Naive thymus-derived CD8-positive, alpha-beta T cell (primary cell): Measurements from ENCODE around the gene DPP6. TPM values are rescaled to one million over a fixed set of nuclear protein-coding genes. Genes with fewer than 3 reads are reported as not detected.
A peak's percentile ranks its signal among the peaks of the same experiment; 100 is the strongest.

Experiments
- ATAC-seq, 2 donors: fragments of 150-1000 bp; cut with Tn5 transposase in 1 of 2; sonication (Bioruptor Pico), chemical (Tn5 transposase) in 1 of 2; 1 replicate in 1 of 2; 2 replicates in 1 of 2; pipeline ENCODE4 v1.10.0; 2021; ENCODE audit warnings: mild to moderate bottlenecking in 2 of 2, moderate library complexity in 2 of 2
- POLR2A ChIA-PET: fragments of 350-600 bp; sonication (Branson Sonifier 250); formaldehyde crosslinking; loops from one replicate; lab custom pipeline; 2021; ENCODE audit warnings: antibody characterized with exemption; lab: Charles Lee
- DNase-seq, 10 donors: peaks; one replicate each; pipeline versions ENCODE4 v3.0.0 to v3.0.0-alpha.2; 2020 to 2022
- H3K27ac Mint-ChIP-seq, 10 donors: one replicate each; pipeline ENCODE4 v1.8.0; 2020 to 2022; ENCODE audit warnings: mild to moderate bottlenecking in 10 of 10, mixed read lengths in 10 of 10, moderate library complexity in 4 of 10, inconsistent platforms in 1 of 10
- H3K27me3 Mint-ChIP-seq, 5 donors: one replicate each; pipeline ENCODE4 v1.8.0; 2021 to 2022; ENCODE audit warnings: mixed read lengths in 5 of 5
- H3K36me3 Mint-ChIP-seq, 3 donors: one replicate each; pipeline ENCODE4 v1.8.0; 2020 to 2022; ENCODE audit warnings: mixed read lengths in 3 of 3, mild to moderate bottlenecking in 2 of 3, inconsistent platforms in 1 of 3
- H3K4me1 Mint-ChIP-seq, 4 donors: one replicate each; pipeline ENCODE4 v1.8.0; 2021 to 2022; ENCODE audit warnings: mixed read lengths in 4 of 4
- H3K4me3 Mint-ChIP-seq, 10 donors: one replicate each; pipeline ENCODE4 v1.8.0; 2020 to 2022; ENCODE audit warnings: mild to moderate bottlenecking in 10 of 10, mixed read lengths in 10 of 10, moderate library complexity in 6 of 10, inconsistent platforms in 1 of 10
- H3K9me3 Mint-ChIP-seq, 9 donors: one replicate each; pipeline ENCODE4 v1.8.0; 2020 to 2022; ENCODE audit warnings: mixed read lengths in 9 of 9, mild to moderate bottlenecking in 3 of 9, inconsistent platforms in 1 of 9, moderate library complexity in 1 of 9
- polyA plus RNA-seq, 3 donors: library from polyadenylated mRNA; unstranded; fragments of 300-500 nt; fragmentation: Illumina TruSeq; gene quantifications; one replicate each; pipeline ENCODE4 v1.2.3, GENCODE V29; 2021
- total RNA-seq, 8 experiments: library from RNA in 2 of 8; stranded (reverse) in 2 of 8; gene quantifications; one replicate each; pipeline ENCODE4 v1.2.3 and lab custom pipeline; 2021 to 2026

The DPP6 gene
- total and polyA plus RNA-seq, 5 experiments from 2014 or later: not detected

DNA sequence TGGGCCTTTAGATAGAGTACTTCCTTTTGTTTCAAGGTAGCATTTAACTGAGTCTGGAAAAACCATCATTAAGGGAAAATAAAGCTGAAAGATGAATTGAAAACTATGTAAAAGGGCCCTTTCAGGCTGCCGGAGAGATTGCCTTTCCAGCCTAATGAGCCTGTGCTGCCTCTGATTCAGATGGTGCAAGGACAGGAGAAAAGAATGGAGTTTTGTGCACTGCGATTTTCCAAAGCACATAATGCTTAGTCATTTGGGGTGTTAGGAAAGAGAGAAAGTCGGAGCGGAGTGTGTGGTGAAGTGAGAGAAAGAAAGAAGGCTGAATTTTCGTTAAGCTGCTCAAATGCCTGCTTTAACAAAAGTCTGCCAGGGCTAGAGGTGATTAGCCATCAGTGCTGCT is 691.0 kb downstream of the DPP6 start:
- peaks cover 0 to 3% (median 0%) of the 10 kb centered on the region in 9 donors for H3K9me3 Mint-ChIP-seq
- no peak overlapping the region for H3K27ac Mint-ChIP-seq
- H3K4me1 Mint-ChIP-seq: peaks cover 0 to 3% (median 0%) of the 10 kb centered on the region in 4 donors
- POLR2A ChIA-PET: no interaction called here
- ATAC-seq (no peak), DNase-seq (no peak)
- H3K36me3 Mint-ChIP-seq: no peaks in the 10 kb centered on the region
- H3K4me3 Mint-ChIP-seq: no peak overlapping the region
- peaks cover 3 to 36% (median 10%) of the 10 kb centered on the region in 5 donors for H3K27me3 Mint-ChIP-seq

DNA sequence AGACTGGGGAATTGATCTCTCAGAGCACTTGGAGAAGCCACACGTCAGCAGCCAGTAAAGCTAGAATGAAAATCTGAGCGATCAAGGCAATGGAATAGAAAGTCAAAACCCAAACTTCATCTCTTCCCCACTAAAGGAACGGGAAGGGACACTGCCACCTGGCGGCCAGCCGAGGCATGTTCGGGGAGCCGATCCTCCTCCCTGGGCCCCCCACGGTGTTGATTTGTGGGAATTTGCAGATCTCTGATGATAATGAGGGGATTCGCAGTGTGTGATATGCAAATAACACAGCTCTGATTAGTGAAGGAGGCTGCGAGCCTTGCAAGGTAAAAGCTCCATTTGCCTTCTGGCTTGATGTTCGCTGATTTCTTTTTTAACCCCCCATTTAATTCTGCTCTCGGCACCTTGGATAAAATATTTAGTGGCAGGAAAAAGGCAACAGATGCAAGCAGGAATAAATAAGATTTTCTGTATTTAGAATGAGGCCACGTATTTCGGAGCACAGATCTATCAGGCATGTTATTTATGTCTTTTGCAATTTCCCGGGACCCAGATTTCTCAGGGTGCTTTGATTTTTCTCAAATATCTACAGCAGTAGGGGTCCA is 692.2 kb downstream of the DPP6 start:
- peak in 1 of 10 donors; percentile 1 for DNase-seq
- Mint-ChIP-seq H3K27ac (no peak overlapping the region), H3K4me3 (no peak overlapping the region), H3K36me3 (no peaks in the 10 kb centered on the region), H3K27me3 (peaks cover 3 to 44% (median 12%) of the 10 kb centered on the region in 5 donors), H3K4me1 (peaks cover 0 to 3% (median 0%) of the 10 kb centered on the region in 4 donors), H3K9me3 (peaks cover 0 to 2% (median 0%) of the 10 kb centered on the region in 9 donors)
- ATAC-seq: no peak
- POLR2A ChIA-PET: no interaction called here

DNA sequence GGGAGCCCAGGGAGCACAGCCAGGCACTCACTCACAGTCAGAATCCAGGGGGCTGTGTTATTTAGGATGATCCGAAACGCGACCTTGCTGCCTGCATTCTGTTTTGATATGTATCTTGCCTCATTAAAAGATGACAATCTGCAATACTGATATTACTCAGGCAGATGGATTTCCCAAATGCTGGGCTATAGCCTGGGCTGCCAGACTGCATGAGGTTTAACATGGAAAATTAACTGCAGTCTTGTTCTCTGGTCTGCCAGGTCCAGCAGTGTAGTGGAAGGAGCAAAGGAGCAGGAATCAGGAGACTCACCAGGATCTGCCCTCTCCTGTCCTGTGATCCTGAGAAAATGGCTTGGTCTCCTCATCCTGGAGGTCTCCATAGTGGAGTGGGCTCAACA is 692.7 kb downstream of the DPP6 start:
- peaks cover 0 to 3% (median 0%) of the 10 kb centered on the region in 4 donors for H3K4me1 Mint-ChIP-seq
- no peaks in the 10 kb centered on the region for H3K36me3 Mint-ChIP-seq
- H3K9me3 Mint-ChIP-seq: peaks cover 0 to 2% (median 0%) of the 10 kb centered on the region in 9 donors
- H3K27ac Mint-ChIP-seq: no peak overlapping the region
- POLR2A ChIA-PET: no interaction called here
- H3K27me3 Mint-ChIP-seq: peaks cover 3 to 44% (median 12%) of the 10 kb centered on the region in 5 donors
- no peak overlapping the region for H3K4me3 Mint-ChIP-seq
- ATAC-seq (no peak), DNase-seq (no peak)

DNA sequence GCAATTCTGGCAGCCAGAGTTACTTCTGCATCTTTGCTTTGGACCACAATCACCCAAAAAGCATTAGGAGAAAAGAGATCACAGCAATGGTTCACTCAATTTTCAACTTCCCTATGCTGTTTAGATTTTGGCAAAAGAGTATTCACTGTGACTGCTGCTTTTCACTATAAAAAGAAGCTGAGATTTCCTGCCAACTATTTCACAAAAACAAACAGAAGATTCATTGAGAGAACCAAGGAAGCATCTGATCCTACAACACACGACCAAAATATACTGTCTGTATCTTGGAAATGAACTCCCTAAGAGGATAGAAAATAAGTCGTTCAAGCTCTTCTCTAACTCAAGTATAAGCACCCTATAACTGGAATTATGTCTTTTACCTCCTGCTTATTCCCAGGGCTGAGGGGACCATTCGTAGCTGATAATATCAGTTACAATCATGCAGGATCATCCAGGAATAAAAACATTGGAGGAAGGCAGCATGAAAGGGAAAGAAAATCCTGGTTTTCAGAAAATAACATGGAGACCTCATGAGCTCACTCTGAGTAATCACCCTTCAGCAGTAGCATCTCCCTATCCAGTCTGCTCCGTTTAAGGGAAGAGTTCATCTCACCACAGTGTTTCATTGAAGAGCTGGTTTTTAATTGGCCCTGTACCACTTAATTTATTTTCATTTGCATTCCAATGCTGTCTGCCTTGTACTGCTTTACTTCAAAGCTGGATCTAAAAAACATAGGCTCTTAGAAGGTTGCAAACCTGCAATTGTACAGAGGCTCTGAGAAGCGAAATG is 694.6 kb downstream of the DPP6 start:
- no peaks in the 10 kb centered on the region for H3K36me3 Mint-ChIP-seq
- POLR2A ChIA-PET: no interaction called here
- H3K27me3 Mint-ChIP-seq: peaks cover 3 to 41% (median 12%) of the 10 kb centered on the region in 5 donors
- peaks cover 0 to 4% (median 0%) of the 10 kb centered on the region in 9 donors for H3K9me3 Mint-ChIP-seq
- peaks cover 0 to 4% (median 0%) of the 10 kb centered on the region in 4 donors for H3K4me1 Mint-ChIP-seq
- DNase-seq (no peak), ATAC-seq (no peak)
- no peak overlapping the region for H3K27ac Mint-ChIP-seq
- no peak overlapping the region for H3K4me3 Mint-ChIP-seq

DNA sequence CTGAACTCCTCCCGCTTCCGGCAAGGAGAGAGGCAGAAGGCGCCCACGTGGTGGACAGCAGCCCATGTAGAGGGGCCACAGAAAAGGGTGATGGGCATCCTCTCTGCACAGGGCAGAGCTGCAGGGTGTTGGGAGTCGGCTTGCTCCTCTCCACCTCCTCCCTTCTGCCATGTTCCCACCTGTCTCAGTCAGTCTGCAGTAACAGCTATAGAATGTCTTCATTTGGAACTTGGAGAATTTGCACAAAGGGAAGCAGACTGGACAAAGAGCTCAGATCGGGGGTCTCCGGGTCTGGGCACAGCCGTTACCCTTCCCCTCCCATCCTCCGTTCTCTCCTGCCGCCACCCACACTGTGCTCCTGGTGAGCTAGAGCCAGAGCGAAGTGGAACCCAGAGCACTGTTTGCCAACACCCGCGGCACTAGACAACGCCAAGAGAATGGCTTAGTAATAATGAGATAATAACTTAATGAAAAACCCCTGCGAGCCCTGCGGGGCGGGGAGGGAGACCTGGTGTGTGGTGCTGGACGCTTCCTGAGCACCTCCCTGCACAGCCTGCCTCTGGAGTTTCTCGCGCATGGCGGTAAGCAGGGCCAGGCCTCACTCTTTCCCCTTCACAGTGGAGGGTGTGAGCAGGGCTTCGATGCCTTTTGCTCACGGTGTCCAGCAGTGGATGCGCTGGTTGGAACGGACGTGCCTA is 696.0 kb downstream of the DPP6 start:
- Mint-ChIP-seq H3K4me3 (no peak overlapping the region), H3K4me1 (peaks cover 0 to 4% (median 0%) of the 10 kb centered on the region in 4 donors), H3K9me3 (peaks cover 0 to 4% (median 0%) of the 10 kb centered on the region in 9 donors), H3K36me3 (no peaks in the 10 kb centered on the region), H3K27me3 (peaks cover 2 to 32% (median 9%) of the 10 kb centered on the region in 5 donors), H3K27ac (no peak overlapping the region)
- POLR2A ChIA-PET: no interaction called here
- ATAC-seq (no peak), DNase-seq (no peak)

DNA sequence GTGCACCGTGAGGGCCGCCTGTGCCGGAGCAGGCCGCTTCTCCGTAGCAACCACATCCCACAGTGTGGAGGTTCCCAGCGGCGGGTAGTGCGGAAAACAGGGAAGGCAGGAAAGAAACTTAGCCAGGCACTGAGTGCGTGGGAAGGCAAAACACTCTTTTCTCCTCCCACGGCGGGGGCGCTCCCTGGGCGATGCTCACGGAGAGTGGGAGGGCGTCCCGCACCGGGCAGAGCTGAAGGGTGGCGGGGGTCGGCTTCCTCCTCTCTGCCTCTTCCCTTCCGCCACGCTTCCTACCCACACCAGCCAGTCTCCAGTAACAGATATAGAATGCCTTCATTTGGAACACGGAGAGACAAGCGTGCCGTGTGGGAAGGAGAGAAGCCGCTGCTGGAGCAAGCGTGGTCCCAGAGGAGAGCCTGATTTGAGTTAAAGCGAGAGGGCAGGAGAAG is 698.2 kb downstream of the DPP6 start:
- peaks cover 0 to 4% (median 0%) of the 10 kb centered on the region in 9 donors for H3K9me3 Mint-ChIP-seq
- DNase-seq (no peak), ATAC-seq (no peak)
- POLR2A ChIA-PET: no interaction called here
- no peaks in the 10 kb centered on the region for H3K36me3 Mint-ChIP-seq
- H3K27me3 Mint-ChIP-seq: peaks cover 0 to 20% (median 2%) of the 10 kb centered on the region in 5 donors
- H3K4me1 Mint-ChIP-seq: peaks cover 0 to 2% (median 0%) of the 10 kb centered on the region in 4 donors
- H3K27ac Mint-ChIP-seq: no peak overlapping the region
- H3K4me3 Mint-ChIP-seq: no peak overlapping the region

DNA sequence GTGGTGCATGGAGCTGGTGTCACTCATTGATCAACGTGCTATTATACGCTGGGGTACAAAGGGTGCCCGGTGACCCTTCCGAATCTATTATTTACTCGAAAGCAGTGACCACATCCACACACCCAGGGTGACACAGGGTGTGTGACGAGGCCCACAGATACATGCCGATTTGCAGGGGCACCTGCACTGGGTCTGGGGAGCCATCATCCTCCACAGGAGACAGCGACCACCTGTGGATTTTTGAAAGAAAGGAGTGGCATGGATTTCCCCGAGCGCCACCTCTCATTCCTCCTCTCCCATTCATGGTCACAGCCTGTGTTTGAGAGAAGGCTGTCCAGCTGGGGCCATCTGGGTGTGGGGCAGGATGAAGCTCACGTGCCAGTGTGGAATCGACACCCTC is 701.0 kb downstream of the DPP6 start:
- Mint-ChIP-seq H3K27me3 (peaks cover 0 to 23% (median 3%) of the 10 kb centered on the region in 5 donors), H3K9me3 (peaks cover 0 to 4% (median 0%) of the 10 kb centered on the region in 9 donors), H3K4me1 (peaks cover 0 to 2% (median 0%) of the 10 kb centered on the region in 4 donors), H3K36me3 (no peaks in the 10 kb centered on the region), H3K27ac (no peak overlapping the region), H3K4me3 (no peak overlapping the region)
- DNase-seq: no peak
- POLR2A ChIA-PET: no interaction called here
- no peak for ATAC-seq

DNA sequence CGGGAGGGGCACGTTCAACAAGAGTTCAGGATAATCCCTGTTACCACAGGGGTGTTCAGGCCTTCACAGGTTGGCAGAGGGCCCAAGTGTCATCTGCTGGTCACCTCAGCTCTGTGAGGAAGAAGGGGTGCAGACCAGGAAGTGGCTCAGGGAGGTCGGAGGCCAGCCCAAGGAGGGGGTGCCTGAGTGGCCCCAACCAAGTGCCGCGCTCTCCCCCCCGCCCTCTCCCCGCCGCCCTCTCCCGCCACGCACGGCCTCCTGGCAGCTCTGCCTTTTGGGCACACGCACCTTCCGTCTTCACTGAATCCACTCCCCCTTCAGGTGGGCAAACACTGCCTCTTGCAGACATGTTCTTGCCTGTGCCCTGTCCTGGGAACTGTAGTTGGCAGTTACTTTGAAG is 705.6 kb downstream of the DPP6 start:
- POLR2A ChIA-PET: no interaction called here
- H3K36me3 Mint-ChIP-seq: no peaks in the 10 kb centered on the region
- no peak overlapping the region for H3K4me3 Mint-ChIP-seq
- DNase-seq (no peak), ATAC-seq (no peak)
- peaks cover 0 to 7% (median 0%) of the 10 kb centered on the region in 5 donors for H3K27me3 Mint-ChIP-seq
- no peak overlapping the region for H3K27ac Mint-ChIP-seq
- peaks cover 0 to 2% (median 0%) of the 10 kb centered on the region in 9 donors for H3K9me3 Mint-ChIP-seq
- no peaks in the 10 kb centered on the region for H3K4me1 Mint-ChIP-seq

DNA sequence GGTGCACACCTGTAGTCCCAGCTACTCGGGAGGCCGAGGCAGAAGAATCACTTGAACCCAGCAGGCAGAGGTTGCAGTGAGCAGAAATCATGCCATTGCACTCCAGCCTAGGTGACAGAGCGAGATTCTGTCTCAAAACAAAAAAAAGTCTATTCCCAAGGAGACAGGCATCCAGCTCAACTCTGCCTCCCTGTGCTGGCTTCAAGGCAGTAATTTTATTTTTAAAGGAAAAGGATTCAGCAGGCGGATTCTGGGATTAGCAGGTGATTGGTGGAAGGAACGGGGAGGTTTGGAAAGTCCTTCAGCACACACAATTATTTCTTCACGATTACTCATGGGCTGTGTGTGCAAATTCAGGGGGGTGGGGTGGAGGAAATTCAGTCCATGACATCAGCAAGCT is 707.8 kb downstream of the DPP6 start:
- no peak for DNase-seq
- Mint-ChIP-seq H3K36me3 (no peaks in the 10 kb centered on the region), H3K4me1 (no peaks in the 10 kb centered on the region), H3K27me3 (peaks cover 0 to 7% (median 0%) of the 10 kb centered on the region in 5 donors), H3K9me3 (peaks cover 0 to 2% (median 0%) of the 10 kb centered on the region in 9 donors), H3K27ac (no peak overlapping the region), H3K4me3 (no peak overlapping the region)
- no peak for ATAC-seq
- POLR2A ChIA-PET: no interaction called here

DNA sequence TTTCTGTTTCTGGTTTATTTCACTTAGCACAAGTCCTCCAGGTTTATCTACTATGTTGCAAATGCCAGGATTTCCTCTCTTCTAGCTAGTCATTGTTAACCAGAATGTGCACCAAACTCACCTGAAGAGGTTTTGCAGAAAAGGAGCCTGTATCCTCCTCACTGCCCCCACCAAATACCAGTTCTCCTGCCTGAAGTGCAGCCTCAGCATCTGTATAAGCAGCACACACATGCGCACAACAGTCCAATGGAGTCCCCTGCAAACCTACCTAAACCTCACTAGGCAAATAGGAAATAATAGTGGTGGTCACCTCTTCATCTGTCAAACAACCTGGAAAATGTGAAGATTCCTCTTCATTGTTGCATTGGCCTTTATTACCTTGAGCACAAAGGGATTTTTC is 712.9 kb downstream of the DPP6 start:
- H3K9me3 Mint-ChIP-seq: peaks cover 0 to 6% (median 0%) of the 10 kb centered on the region in 9 donors
- POLR2A ChIA-PET: no interaction called here
- H3K27me3 Mint-ChIP-seq: peaks cover 0 to 11% (median 2%) of the 10 kb centered on the region in 5 donors
- DNase-seq (no peak), ATAC-seq (no peak)
- no peaks in the 10 kb centered on the region for H3K4me1 Mint-ChIP-seq
- H3K36me3 Mint-ChIP-seq: no peaks in the 10 kb centered on the region
- H3K4me3 Mint-ChIP-seq: no peak overlapping the region
- no peak overlapping the region for H3K27ac Mint-ChIP-seq

DNA sequence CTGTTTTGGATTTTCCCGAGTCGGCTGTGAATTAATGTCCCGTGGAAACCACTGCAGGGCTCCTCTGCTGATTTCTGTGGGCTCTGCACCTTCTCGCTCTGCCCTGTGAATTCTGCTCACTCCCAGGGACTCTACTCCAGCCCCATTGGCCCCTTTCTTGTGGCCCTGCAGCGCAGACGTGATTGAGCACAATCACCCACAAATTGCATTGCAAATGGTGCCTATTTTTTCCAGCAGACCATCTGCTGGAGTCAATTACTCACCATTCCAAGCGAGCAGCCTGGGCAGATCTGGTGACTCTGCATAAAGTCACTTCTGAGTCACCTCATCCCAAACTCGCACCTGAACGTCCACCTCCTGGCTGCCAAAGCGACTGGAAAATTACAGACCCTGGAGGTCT is 714.9 kb downstream of the DPP6 start:
- Mint-ChIP-seq H3K4me1 (no peaks in the 10 kb centered on the region), H3K36me3 (no peaks in the 10 kb centered on the region), H3K9me3 (peaks cover 0 to 9% (median 0%) of the 10 kb centered on the region in 9 donors), H3K27me3 (peaks cover 0 to 11% (median 2%) of the 10 kb centered on the region in 5 donors), H3K4me3 (no peak overlapping the region), H3K27ac (no peak overlapping the region)
- POLR2A ChIA-PET: no interaction called here
- ATAC-seq: no peak
- no peak for DNase-seq

DNA sequence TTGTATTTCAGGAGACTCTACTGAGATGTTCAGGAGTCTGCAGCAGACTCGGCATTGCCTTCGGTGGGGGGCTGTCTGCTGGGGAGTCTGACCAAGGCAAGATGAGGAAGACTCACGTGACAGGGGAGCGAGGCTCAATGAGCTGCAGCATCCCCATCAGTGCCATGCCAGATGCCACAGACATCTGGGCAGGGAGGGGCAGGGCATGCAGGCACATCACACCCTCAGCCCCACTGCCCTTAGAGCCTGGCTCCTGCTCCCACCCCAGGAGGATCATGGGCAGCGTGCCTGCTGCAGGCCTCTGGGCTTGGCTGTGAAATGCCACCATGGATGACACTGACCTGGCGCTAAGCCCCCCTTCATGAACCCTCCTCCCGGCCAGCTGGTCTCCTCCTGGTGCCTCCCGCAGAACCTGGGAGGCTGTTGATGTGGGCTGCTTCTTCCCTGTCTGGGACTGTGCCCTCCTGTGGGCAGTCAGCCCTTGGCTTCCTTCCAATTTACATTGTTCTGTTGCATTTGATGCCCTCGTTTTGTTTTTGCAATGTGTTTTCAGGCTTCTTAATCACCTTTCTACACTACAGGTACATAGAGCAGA is 715.7 kb downstream of the DPP6 start:
- no peaks in the 10 kb centered on the region for H3K4me1 Mint-ChIP-seq
- peaks cover 0 to 11% (median 2%) of the 10 kb centered on the region in 5 donors for H3K27me3 Mint-ChIP-seq
- POLR2A ChIA-PET: no interaction called here

More for the DNA sequence above, 715.7 kb downstream of the DPP6 start:
- no peak overlapping the region for H3K4me3 Mint-ChIP-seq
- H3K27ac Mint-ChIP-seq: no peak overlapping the region
- no peaks in the 10 kb centered on the region for H3K36me3 Mint-ChIP-seq
- ATAC-seq (no peak), DNase-seq (no peak)
- H3K9me3 Mint-ChIP-seq: peaks cover 0 to 9% (median 0%) of the 10 kb centered on the region in 9 donors
